K562 (cell line): ENCODE data around the gene SLCO2B1.

Source experiments
- ATF7 ChIP-seq: fragments of 450-650 bp; IDR thresholded peaks from 2 replicates; pipeline ENCODE4 v1.7.1; 2014; ENCODE audit warnings: mild to moderate bottlenecking, moderate library complexity
- FOXK2 ChIP-seq, 2 experiments: fragments of 450-650 bp; IDR thresholded peaks in 1 of 2; conservative IDR thresholded peaks in 1 of 2; 2 replicates each; pipeline ENCODE4 v1.6.1; 2016; ENCODE audit warnings: low read depth in 2 of 2, mild to moderate bottlenecking in 1 of 2
- KHSRP ChIP-seq: fragments of 450-650 bp; IDR thresholded peaks from 2 replicates; pipeline ENCODE4 v1.6.1; 2017
- SIRT6 ChIP-seq: IDR thresholded peaks from one replicate; pipeline ENCODE4 v1.6.1; 2012; ENCODE audit warnings: low read depth, mild to moderate bottlenecking, control low read depth, inconsistent platforms, low read length, moderate library complexity
- YBX1 ChIP-seq: fragments of 450-650 bp; IDR thresholded peaks from 2 replicates; pipeline ENCODE4 v1.7.1; 2016; ENCODE audit warnings: mild to moderate bottlenecking
- ZC3H11A ChIP-seq: IDR thresholded peaks from 2 replicates; pipeline ENCODE4 v1.6.1; 2012; ENCODE audit warnings: low read depth, low read length, improper control_type of control experiment
- ZNF121 ChIP-seq: sonication (generic); formaldehyde crosslinking; conservative IDR thresholded peaks from 2 replicates; pipeline ENCODE4 v1.8.0; 2022; ENCODE audit warnings: missing genetic modification reagents
- TF ChIP-seq, protein P1 (sequence below): fragments of 250-450 bp; sonication (Bioruptor Pico); IDR thresholded peaks from 2 replicates; pipeline ENCODE4 v1.5.0; 2021; ENCODE audit warnings: mild to moderate bottlenecking, borderline replicate concordance

DNA sequence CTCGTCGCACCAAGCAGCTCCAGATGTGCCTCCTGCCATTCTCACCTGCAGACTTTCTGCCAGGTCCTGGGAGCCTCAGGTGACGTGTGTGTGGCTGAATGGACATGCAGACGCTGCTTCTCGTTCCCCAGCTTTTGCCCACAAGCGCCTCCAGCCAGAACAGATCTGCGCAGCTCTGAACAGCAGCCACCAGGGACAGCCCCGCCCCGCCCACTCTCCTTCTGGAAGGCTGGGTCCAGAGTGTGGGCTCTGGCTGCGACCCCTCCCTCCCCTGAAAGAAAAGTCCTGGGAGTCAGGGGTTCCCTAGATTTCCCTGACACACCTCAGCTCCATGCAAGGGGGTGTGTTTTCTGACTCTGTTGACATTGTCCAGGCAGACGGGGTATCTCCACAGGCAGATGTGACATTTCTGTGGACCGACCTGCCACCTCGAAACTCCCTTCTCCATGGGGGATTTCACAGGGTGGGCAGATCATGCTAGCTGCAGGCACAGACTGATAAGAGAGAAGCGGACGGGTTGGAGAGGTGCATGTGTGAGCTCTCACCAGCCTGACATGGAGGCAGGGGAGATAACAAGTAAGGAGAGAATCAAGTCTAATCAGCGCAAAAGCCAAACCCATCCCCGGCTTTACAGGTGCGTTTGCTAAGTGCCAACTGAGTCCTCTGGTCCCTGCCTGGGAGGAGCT is 19.8 kb downstream of the SLCO2B1 start:
- TF ChIP-seq ZNF121 (CRISPR knock-in tag) (no peak), ZC3H11A (no peak), FOXK2 (conservative IDR thresholded peaks at IDR 0.05 in 1 of 2, IDR thresholded peaks at IDR 0.05 in 1 of 2; ENCODE audit: low read depth in 2 of 2) (no peak), ATF7 (no peak), YBX1 (no peak), SIRT6 (no peak), KHSRP (no peak)
- TF ChIP-seq, protein P1, sequence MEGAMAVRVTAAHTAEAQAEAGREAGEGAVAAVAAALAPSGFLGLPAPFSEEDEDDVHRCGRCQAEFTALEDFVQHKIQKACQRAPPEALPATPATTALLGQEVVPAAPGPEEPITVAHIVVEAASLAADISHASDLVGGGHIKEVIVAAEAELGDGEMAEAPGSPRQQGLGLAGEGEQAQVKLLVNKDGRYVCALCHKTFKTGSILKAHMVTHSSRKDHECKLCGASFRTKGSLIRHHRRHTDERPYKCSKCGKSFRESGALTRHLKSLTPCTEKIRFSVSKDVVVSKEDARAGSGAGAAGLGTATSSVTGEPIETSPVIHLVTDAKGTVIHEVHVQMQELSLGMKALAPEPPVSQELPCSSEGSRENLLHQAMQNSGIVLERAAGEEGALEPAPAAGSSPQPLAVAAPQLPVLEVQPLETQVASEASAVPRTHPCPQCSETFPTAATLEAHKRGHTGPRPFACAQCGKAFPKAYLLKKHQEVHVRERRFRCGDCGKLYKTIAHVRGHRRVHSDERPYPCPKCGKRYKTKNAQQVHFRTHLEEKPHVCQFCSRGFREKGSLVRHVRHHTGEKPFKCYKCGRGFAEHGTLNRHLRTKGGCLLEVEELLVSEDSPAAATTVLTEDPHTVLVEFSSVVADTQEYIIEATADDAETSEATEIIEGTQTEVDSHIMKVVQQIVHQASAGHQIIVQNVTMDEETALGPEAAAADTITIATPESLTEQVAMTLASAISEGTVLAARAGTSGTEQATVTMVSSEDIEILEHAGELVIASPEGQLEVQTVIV (CRISPR knock-in tag) = no peak
